ENCODE data around the gene SNRNP48. TPM values are rescaled to one million over a fixed set of nuclear protein-coding genes. Genes with fewer than 3 reads are reported as not detected.

The SNRNP48 gene
- total RNA-seq, 1 experiment from 2014 or later = 17.6 TPM

- TF ChIP-seq CDX4 (CRISPR knock-in tag; IDR thresholded peaks at IDR 0.05; ENCODE audit: borderline replicate concordance) = no peak
- no peak for TF ChIP-seq USF1 (CRISPR knock-in tag; IDR thresholded peaks at IDR 0.05)
- no peak for TF ChIP-seq MLX (CRISPR knock-in tag; IDR thresholded peaks at IDR 0.05)
- TF ChIP-seq AR (CRISPR knock-in tag; IDR thresholded peaks at IDR 0.05) = no peak
- TF ChIP-seq ZNF281 (CRISPR knock-in tag; IDR thresholded peaks at IDR 0.05) = no peak
- no peak for TF ChIP-seq ZMAT4 (CRISPR knock-in tag; IDR thresholded peaks at IDR 0.05)
- no peak for TF ChIP-seq TCF7 (CRISPR knock-in tag; IDR thresholded peaks at IDR 0.05; ENCODE audit: low read depth)
Observed at GRCh38 chr6:7629321-7629720, 39.3 kb downstream of the SNRNP48 start (continued).

- ATAC-seq = peak; percentile 99
- DNase-seq (ENCODE audit: low spot score) = no peak
- Mint-ChIP-seq H3K27me3 (ENCODE audit: low read depth) (no peaks in the 10 kb centered on the region; the same call in 1 of the 2 replicates), H3K36me3 (no peaks in the 10 kb centered on the region), H3K4me1 (peaks cover under 1% of the 10 kb centered on the region; the same call in 1 of the 2 replicates), H3K27ac (no peak overlapping the region), H3K4me3 (no peak overlapping the region), H3K9me3 (peaks cover 3% of the 10 kb centered on the region; the same call in 1 of the 2 replicates)
- POLR2A ChIA-PET = interaction anchor here (0.7 kb wide), 2 partner anchors 270 to 517 kb away, joined by 4 to 5 read pairs; no protein-coding TSS in a partner anchor
- CTCF ChIA-PET = interaction anchor here (1.0 to 1.1 kb wide), 2 partner anchors 11 to 15 kb away, joined by 3 to 8 read pairs; no protein-coding TSS in a partner anchor
- TF ChIP-seq TP53 (CRISPR knock-in tag; IDR thresholded peaks at IDR 0.05) = no peak
- TF ChIP-seq EMX1 (CRISPR knock-in tag; IDR thresholded peaks at IDR 0.05) = no peak
- TF ChIP-seq CTCF (IDR thresholded peaks at IDR 0.05) = no peak
- TF ChIP-seq TEAD1 (CRISPR knock-in tag; IDR thresholded peaks at IDR 0.05) = no peak
- no peak for TF ChIP-seq ZNF396 (CRISPR knock-in tag; IDR thresholded peaks at IDR 0.05; ENCODE audit: borderline replicate concordance)
- no peak for TF ChIP-seq IRF1 (CRISPR knock-in tag; IDR thresholded peaks at IDR 0.05)
- no peak for TF ChIP-seq ZSCAN18 (CRISPR knock-in tag; IDR thresholded peaks at IDR 0.05)
- TF ChIP-seq GABPB1 (CRISPR knock-in tag; IDR thresholded peaks at IDR 0.05) = no peak
- TF ChIP-seq CREM (CRISPR knock-in tag; IDR thresholded peaks at IDR 0.05) = no peak
- TF ChIP-seq SMAD3 (CRISPR knock-in tag; IDR thresholded peaks at IDR 0.05; ENCODE audit: borderline replicate concordance) = no peak
- no peak for TF ChIP-seq ATF2 (CRISPR knock-in tag; IDR thresholded peaks at IDR 0.05; ENCODE audit: borderline replicate concordance, low read depth)
- no peak for TF ChIP-seq ATF1 (CRISPR knock-in tag; IDR thresholded peaks at IDR 0.05)
- no peak for TF ChIP-seq ZMAT4 (CRISPR knock-in tag; IDR thresholded peaks at IDR 0.05)
- no peak for TF ChIP-seq RELA (CRISPR knock-in tag; IDR thresholded peaks at IDR 0.05; ENCODE audit: borderline replicate concordance)
- TF ChIP-seq JAZF1 (CRISPR knock-in tag; IDR thresholded peaks at IDR 0.05) = no peak
- no peak for TF ChIP-seq ZNF121 (CRISPR knock-in tag; IDR thresholded peaks at IDR 0.05)
Observed at GRCh38 chr6:7630792-7631191, 40.8 kb downstream of the SNRNP48 start.
